Calu3 (cell line): ENCODE results near the gene CA9. TPM values are rescaled to one million over a fixed set of nuclear protein-coding genes. Genes with fewer than 3 reads are reported as not detected.

Experiments
- BruUV-seq: library from RNA; stranded (reverse); fragments of 400-500 nt; replicated peaks from 2 replicates; lab custom pipeline; 2021; lab: Mats Ljungman, UMichigan
- CTCF ChIA-PET: fragments of 300-600 bp; sonication (Branson Sonifier 250); formaldehyde crosslinking; loops from one replicate; lab custom pipeline; 2022; ENCODE audit warnings: antibody characterized with exemption; lab: Charles Lee
- DNase-seq: peaks from one replicate; pipeline ENCODE4 v3.0.0; 2022
- H3K27ac Mint-ChIP-seq: one replicate; pipeline ENCODE4 v1.8.0; 2022; ENCODE audit warnings: mixed read lengths; ENCODE audit not compliant: unreplicated experiment
- H3K27me3 Mint-ChIP-seq: one replicate; pipeline ENCODE4 v1.8.0; 2022; ENCODE audit warnings: mixed read lengths; ENCODE audit not compliant: unreplicated experiment
- H3K36me3 Mint-ChIP-seq: one replicate; pipeline ENCODE4 v1.8.0; 2022; ENCODE audit warnings: mild to moderate bottlenecking, moderate library complexity, mixed read lengths; ENCODE audit not compliant: insufficient read depth, unreplicated experiment
- H3K4me1 Mint-ChIP-seq: one replicate; pipeline ENCODE4 v1.8.0; 2022; ENCODE audit warnings: mild to moderate bottlenecking, low read depth, mixed read lengths; ENCODE audit not compliant: unreplicated experiment
- H3K4me3 Mint-ChIP-seq: one replicate; pipeline ENCODE4 v1.8.0; 2022; ENCODE audit warnings: mild to moderate bottlenecking, low read depth, moderate library complexity, mixed read lengths; ENCODE audit not compliant: unreplicated experiment
- H3K9me3 Mint-ChIP-seq: one replicate; pipeline ENCODE4 v1.8.0; 2022; ENCODE audit warnings: low read depth, mixed read lengths; ENCODE audit not compliant: unreplicated experiment
- intact Hi-C: fragments of 100-400 bp; cut with micrococcal nuclease; formaldehyde crosslinking; loops from one replicate; pipeline ENCODE4 v1.10.0; 2022; ENCODE audit not compliant: unreplicated experiment
- total RNA-seq: library from RNA; stranded (reverse); gene quantifications from 2 replicates; pipeline ENCODE4 v1.2.3, GENCODE V29; 2022
- TF ChIP-seq, protein P1 (sequence below): fragments of 200-600 bp; IDR thresholded peaks from one replicate; pipeline ENCODE4 v1.8.0; 2022; ENCODE audit warnings: antibody characterized with exemption; ENCODE audit not compliant: unreplicated experiment

Gene CA9
- total RNA-seq, 1 experiment from 2014 or later = 0.64 TPM

DNA sequence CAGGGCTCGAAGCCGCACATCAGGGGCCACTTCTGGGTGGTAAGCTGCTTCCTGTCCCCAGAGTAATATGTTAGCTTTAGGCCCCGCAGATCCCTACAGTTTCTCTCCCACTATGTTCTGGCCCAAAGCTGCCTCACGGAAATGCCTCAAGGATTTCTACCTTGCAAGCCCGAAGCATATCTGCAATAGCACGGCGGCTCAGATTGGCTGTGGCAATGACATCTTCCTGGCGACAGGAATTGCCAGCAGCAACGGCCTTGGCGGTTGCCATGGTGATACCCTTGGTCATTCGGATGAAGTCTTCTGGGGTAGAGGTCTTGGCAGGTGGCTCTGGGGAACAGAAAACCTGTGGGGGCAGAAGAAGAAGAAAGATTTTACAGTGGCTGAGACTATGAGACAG lies 26.3 kb downstream of the CA9 start:
- Mint-ChIP-seq H3K27me3 (no peaks in the 10 kb centered on the region), H3K36me3 (peaks cover 12% of the 10 kb centered on the region), H3K4me3 (no peak overlapping the region), H3K4me1 (no peaks in the 10 kb centered on the region), H3K9me3 (no peaks in the 10 kb centered on the region), H3K27ac (no peak overlapping the region)
- CTCF ChIA-PET = no interaction called here
- TF ChIP-seq, protein P1, sequence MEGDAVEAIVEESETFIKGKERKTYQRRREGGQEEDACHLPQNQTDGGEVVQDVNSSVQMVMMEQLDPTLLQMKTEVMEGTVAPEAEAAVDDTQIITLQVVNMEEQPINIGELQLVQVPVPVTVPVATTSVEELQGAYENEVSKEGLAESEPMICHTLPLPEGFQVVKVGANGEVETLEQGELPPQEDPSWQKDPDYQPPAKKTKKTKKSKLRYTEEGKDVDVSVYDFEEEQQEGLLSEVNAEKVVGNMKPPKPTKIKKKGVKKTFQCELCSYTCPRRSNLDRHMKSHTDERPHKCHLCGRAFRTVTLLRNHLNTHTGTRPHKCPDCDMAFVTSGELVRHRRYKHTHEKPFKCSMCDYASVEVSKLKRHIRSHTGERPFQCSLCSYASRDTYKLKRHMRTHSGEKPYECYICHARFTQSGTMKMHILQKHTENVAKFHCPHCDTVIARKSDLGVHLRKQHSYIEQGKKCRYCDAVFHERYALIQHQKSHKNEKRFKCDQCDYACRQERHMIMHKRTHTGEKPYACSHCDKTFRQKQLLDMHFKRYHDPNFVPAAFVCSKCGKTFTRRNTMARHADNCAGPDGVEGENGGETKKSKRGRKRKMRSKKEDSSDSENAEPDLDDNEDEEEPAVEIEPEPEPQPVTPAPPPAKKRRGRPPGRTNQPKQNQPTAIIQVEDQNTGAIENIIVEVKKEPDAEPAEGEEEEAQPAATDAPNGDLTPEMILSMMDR = no peak
- BruUV-seq = no TSS peak
- intact Hi-C loops = no loop called here
- DNase-seq = no peak

DNA sequence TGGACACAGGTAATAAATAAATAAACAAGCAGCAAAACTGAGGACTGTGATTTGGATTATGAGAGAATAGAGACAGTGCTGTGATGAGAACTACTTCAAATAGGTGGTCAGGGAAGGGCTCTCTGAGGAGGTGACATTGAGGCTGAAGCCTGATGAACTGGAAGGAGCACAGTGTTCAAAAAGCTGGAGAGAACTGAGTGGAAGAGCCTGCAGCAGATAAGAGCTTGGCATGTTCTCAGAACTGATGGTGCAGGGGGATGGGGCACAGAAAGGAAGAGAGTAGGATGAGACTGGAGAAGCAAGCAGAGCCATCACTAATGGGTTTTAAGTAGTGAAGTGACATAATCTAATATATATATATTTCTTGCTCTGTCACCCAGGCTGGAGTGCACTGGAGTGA lies 27.2 kb downstream of the CA9 start:
- CTCF ChIA-PET = no interaction called here

DNA sequence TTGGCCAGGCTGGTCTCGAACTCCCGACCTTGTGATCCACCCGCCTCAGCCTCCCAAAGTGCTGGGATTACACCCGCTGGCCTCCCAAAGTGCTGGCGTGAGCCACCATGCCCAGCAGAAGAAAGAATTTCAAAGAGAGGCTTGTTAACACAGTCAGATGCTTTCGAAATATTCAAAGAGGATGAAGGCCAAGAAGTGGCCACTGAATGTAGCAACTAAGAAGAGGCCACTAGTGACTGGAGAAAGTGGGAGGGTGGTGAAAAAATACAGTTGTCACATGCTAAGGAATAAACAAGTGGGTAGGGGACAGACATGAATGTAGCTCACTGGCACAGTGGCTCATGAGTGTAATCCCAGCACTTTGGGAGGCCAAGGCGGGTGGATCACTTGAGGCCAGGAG lies 29.0 kb downstream of the CA9 start:
- H3K4me1 Mint-ChIP-seq = no peaks in the 10 kb centered on the region
- no peaks in the 10 kb centered on the region for H3K27me3 Mint-ChIP-seq
- H3K36me3 Mint-ChIP-seq = peaks cover 14% of the 10 kb centered on the region
- BruUV-seq = no TSS peak
- H3K4me3 Mint-ChIP-seq = no peak overlapping the region
- no peak for DNase-seq
- CTCF ChIA-PET = no interaction called here
- intact Hi-C loops = no loop called here
- TF ChIP-seq, protein P1 = no peak
- no peak overlapping the region for H3K27ac Mint-ChIP-seq
- H3K9me3 Mint-ChIP-seq = no peaks in the 10 kb centered on the region

More for the DNA sequence above, 27.2 kb downstream of the CA9 start:
- DNase-seq = no peak
- intact Hi-C loops = no loop called here
- BruUV-seq = no TSS peak
- Mint-ChIP-seq H3K9me3 (no peaks in the 10 kb centered on the region), H3K27ac (no peak overlapping the region), H3K27me3 (no peaks in the 10 kb centered on the region), H3K4me3 (no peak overlapping the region), H3K36me3 (peaks cover 12% of the 10 kb centered on the region), H3K4me1 (no peaks in the 10 kb centered on the region)
- TF ChIP-seq, protein P1 = no peak

DNA sequence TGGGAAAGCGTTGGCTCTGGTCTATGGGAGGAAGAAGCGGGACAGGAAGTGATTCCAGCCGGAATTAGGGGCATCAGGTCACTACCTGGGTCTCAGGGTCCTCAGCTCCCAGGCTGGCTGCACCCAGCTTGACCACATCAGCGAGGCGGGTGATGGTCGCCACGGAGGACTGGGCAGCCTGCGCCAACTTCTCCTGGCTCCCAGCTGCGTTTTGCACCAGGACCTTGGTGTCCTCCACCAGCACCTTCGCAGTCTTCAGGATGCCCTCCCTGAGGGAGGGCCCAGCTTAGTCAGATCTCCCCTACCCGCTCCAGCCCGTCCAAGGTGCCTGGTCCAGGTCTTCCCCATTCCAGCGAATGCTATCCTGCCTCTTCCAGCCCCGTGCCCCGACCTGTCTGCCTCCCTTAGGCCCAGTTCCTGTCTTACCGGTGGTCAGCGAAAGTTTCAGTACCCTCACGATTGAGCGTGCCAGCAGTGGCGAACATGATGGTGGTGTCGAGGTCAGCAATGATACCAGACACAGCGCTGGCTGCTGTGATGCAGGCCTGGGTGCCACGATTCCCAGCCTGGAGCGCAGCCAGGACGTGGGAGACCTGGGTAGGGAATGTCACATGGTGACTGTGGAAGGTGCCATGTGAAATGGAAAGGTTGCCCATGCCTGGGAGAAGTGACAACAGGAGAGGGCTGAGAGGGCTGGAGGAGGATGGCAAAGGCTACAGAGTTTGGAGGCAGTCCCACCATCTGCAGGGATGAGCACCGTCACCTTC lies 30.4 kb downstream of the CA9 start:
- Mint-ChIP-seq H3K9me3 (no peaks in the 10 kb centered on the region), H3K27me3 (no peaks in the 10 kb centered on the region), H3K27ac (no peak overlapping the region), H3K4me1 (no peaks in the 10 kb centered on the region), H3K36me3 (peaks cover 21% of the 10 kb centered on the region), H3K4me3 (no peak overlapping the region)
- TSS peak; percentile 18 for BruUV-seq
- TF ChIP-seq, protein P1 = no peak
- intact Hi-C loops = no loop called here
- CTCF ChIA-PET = no interaction called here
- no peak for DNase-seq
